Bronchial epithelial cell (primary cell): ENCODE data around the gene MTREX. TPM values are rescaled to one million over a fixed set of nuclear protein-coding genes. Genes with fewer than 3 reads are reported as not detected.
A peak's percentile ranks its signal among the peaks of the same experiment; 100 is the strongest.

Experiments used
- DNase-seq: peaks from one replicate; pipeline ENCODE4 v3.0.0-alpha.2; 2010; ENCODE audit warnings: low read depth
- FAIRE-seq: peaks from 2 replicates; lab custom pipeline; 2011; peaks lifted over from hg19 to GRCh38; lab: Jason Lieb, UNC
- H3K27me3 ChIP-seq: 2 replicates; pipeline ENCODE4 v1.5.1; 2011; ENCODE audit warnings: low read length; ENCODE audit not compliant: control insufficient read depth, insufficient read depth
- H3K36me3 ChIP-seq: 2 replicates; pipeline ENCODE4 v1.5.1; 2011; ENCODE audit warnings: low read length; ENCODE audit not compliant: control insufficient read depth, insufficient read depth
- H3K4me3 ChIP-seq: 2 replicates; pipeline ENCODE4 v1.5.1; 2011; ENCODE audit warnings: mild to moderate bottlenecking, low read depth, low read length, control low read depth
- CTCF ChIP-seq: IDR thresholded peaks from 2 replicates; pipeline ENCODE4 v1.5.1; 2011; ENCODE audit warnings: mild to moderate bottlenecking, moderate library complexity, low read length, control low read depth, inconsistent platforms; ENCODE audit not compliant: insufficient read depth, severe bottlenecking
- total RNA-seq: library from RNA; depleted of rRNA; stranded (reverse); fragments of >200 nt; gene quantifications from 2 replicates; pipeline ENCODE4 v1.2.1, GENCODE V29; 2014

Gene MTREX
- total RNA-seq, 1 donor from 2014 or later = 82.1 TPM

- FAIRE-seq (no peak), DNase-seq (no peak)
- Histone ChIP-seq H3K4me3 (no peak overlapping the region), H3K36me3 (peaks cover 3% of the 10 kb centered on the region), H3K27me3 (no peaks in the 10 kb centered on the region)
- TF ChIP-seq CTCF = no peak
These were observed 2.4 kb upstream of the MTREX start for GRCh38 chr5:55305345-55305744.

DNA sequence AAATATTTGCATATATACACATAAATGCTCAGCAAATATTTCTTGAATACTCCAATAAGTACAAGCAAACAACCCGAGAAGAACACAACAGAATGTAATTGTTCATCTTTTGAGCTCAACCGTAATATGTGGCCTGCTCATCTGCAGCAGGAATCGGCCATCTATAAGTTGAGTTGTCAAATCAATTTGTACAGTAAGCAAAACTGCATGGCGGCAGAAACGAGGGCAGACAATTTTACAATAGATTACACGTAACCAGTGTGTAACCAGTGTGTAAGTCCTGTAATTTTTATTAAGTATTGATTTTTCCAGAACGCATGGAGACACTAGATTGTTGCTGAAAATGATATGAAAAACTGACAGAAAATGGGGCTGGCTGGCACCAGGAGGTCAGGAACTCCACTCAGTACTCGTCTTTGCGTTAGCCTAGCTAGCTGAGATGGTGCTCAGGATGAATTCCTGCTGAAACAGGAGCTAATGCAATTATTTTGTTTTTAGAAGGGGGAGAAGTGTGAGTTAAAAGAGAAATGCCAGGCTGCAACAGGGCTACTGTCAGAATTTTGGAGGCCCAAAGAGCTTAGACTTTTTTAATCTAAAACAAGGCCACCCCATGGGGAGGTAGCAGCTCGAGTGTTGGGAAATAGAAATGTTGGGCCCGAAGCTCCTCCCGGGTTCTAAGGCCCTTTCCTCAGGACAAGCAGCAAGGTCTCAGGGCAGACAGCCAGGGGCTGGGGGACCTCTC lies 977 bp upstream of the MTREX start:
- no peaks in the 10 kb centered on the region for H3K36me3 ChIP-seq
- H3K27me3 ChIP-seq = no peaks in the 10 kb centered on the region
- no peak for TF ChIP-seq CTCF
- H3K4me3 ChIP-seq = peak overlapping the region; percentile 74
- FAIRE-seq (no peak), DNase-seq (peak; percentile 20)

GRCh38 chr5:55308254-55308836 lies 556 bp downstream of the MTREX start:
- no peak for TF ChIP-seq CTCF

GRCh38 chr5:55313870-55314617 lies 6.3 kb downstream of the MTREX start:
- peaks cover 1% of the 10 kb centered on the region for H3K36me3 ChIP-seq
- DNase-seq (no peak), FAIRE-seq (no peak)
- no peak overlapping the region for H3K4me3 ChIP-seq
- no peak for TF ChIP-seq CTCF
- H3K27me3 ChIP-seq = no peaks in the 10 kb centered on the region

More at GRCh38 chr5:55308254-55308836, 556 bp downstream of the MTREX start:
- H3K4me3 ChIP-seq = peak overlapping the region; percentile 74
- peaks cover 1% of the 10 kb centered on the region for H3K36me3 ChIP-seq
- DNase-seq (peak; percentile 37), FAIRE-seq (no peak)
- H3K27me3 ChIP-seq = no peaks in the 10 kb centered on the region

- no peak for FAIRE-seq
- no peaks in the 10 kb centered on the region for H3K27me3 ChIP-seq
- no peak for DNase-seq
- H3K36me3 ChIP-seq = peaks cover 1% of the 10 kb centered on the region
- TF ChIP-seq CTCF = no peak
- H3K4me3 ChIP-seq = no peak overlapping the region
These were observed 8.5 kb downstream of the MTREX start for GRCh38 chr5:55316289-55316688.
